GM21528 (cell line): Measurements from ENCODE around the gene SMAP2.
"Not testable (repeated sequence)": the region's sequence is repeated elsewhere in the genome, so short reads cannot be mapped to it uniquely, and the experiment has no call there.

Experiments used
- ATAC-seq: cut with Tn5 transposase; IDR thresholded peaks from one replicate; pipeline ENCODE4 v1.9.1; 2021; ENCODE audit warnings: mild to moderate bottlenecking, moderate library complexity; ENCODE audit not compliant: unreplicated experiment, low FRiP score

The SMAP2 gene

DNA sequence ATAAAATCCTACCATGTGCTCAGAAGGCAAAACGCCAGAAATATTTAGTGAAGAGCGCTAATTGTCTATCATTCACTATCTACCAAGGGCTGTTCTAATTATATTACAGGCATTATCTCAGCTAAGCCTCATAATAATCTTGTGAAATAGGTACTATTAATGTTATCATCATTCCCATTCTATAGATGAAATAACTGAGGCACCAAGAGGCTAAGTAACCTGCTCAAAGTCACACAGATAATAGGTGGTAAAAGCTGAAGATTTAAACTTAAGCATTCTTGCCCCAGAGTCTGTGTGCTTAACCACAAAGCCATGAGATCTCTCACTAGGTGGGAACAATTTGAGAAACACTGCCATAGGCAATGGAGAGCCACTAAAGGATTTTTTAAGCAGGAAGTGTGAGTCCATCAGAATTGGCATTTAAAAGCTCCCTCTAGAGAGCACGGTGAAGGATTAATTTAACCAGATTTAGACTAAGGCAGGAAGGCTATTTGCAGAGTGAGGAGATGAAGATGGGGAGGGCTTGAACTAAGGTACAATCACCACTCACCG, 1.7 kb upstream of the SMAP2 start:
- no peak for ATAC-seq

DNA sequence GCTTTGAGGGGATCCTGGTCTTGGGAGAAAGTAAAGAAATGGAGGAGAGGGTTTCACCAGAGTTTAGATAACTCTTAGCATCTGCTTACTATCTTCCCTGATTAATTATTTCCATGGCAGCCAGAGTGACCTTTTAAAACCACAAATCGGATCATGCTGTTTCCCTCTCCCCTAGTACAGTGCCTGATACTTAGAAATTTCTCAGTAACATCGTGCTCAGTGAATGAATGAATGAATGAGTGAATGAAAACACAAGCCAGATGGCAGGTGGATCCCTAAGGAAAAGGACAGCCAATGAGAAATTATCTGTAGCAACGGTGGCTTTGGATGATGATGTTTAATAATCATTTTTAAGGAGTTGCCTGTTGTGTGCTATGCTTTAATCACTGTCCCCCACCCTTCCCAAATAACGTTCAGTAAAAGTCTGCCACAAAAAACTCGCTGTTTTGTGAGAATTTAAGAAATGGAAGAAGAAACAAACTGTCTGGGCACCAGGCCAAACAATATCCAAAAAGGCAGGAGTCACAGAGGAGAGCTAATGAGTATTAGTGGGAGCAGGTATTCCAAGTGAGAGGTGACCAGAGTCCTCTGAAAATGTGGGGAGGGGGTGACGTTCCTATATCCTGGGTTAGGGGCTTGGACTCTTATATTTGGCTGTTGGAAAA, 737 bp upstream of the SMAP2 start:
- no peak for ATAC-seq

DNA sequence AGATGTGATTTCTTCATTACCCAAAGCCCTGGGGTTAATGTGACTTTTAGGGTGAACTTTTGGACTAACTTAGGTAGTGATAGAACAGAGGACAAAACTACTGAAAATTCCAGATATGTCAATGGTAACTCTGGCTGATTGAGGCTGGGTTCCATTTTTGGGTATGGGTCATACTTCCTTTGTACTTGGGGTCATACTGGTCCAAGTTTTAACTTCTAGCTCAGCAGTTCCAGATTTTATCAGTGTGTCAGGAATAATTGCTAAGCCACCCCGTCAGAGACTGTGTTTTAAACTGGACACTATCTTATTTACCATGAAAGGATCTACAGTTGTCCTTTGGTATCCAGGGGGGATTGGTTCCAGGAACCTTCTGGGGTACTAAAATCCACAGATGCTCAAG, 4.0 kb downstream of the SMAP2 start:
- ATAC-seq: no peak

DNA sequence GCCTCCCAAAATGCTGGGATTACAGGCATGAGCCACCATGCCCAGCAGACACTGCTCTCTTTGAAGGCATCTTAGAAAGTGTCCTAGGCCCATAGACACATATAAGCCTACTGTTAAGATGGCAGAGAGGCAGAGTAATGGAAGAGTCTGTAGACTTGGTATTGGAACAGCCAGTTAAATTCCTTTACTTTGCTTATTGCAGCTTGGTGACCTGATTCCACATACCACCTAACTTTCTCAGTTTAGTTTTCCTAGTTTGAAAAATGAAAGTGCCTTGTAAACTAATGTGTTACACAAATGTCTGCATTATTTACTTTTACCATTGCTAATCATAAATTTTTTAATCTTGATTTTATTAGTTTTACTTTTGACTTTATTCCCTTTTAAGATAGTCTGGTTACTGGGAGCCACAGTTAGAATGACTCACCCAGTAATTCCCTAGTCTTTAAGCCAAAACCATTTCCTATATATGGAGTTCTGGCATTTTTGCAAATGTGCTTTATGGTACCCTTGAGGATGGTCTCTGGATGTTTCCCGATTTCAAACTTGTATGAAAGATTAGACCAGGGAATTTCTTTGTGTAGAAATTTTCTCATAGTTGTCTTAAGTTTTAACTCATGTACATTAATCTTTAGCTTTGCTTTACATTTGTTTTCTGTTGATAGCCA, 6.4 kb downstream of the SMAP2 start:
- ATAC-seq: no peak

DNA sequence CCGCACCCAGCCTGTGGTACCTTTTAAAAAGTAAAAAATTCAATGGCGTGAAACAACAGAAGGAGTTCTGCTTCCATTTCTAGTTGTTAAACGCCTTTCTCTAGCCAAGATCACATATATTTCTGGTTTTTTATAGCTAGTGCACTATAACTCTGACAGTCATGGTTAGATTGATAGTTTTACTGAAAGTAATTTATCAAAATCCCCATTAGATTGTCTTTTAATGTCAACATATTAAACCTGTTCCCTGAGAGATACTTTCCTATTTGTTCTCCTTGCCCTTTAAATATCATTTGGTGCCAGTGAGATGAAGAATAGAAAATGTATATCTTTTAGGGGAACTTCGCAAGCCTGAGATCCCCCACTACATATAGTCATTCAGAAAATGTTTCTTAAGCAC, 7.3 kb downstream of the SMAP2 start:
- ATAC-seq: no peak

DNA sequence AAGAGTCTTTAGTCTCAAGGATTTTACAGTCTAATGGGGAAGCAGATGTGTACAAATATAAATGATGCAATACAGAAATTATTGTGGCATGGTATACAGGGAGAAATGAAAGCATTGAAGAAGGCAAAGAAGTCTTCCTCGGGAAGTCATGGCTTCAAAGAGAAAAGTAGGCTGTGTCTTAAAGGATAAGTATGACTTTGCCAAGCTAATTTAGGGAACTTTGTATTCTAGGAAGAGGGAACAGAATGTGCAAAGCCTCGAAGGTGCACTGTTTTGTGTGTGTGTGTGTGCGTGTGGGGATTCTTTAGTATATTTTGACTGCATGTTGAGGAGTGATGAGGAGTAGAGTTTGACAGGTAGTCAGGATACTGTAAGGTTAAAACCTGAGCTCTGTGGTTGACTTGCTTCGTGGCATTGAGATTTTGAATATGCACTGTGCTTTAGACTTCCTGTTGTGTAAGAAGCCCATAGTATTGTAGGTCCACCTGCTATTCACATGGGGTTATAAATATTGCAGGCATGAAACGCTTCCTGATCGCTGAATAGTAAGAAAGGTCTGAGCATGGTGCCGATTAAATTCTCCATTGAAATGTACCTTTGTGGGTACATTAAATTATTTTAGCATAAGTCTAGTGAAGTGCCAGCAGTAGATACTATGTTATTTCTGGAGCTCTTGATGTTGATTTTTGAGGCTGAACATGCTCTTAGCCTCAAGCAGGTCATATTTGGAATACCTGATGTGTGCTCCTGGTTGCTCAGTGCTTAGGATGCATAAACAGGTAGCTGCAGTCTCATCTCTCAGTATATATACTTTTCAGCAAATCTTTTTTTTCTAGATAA, 8.0 kb downstream of the SMAP2 start:
- no peak for ATAC-seq

DNA sequence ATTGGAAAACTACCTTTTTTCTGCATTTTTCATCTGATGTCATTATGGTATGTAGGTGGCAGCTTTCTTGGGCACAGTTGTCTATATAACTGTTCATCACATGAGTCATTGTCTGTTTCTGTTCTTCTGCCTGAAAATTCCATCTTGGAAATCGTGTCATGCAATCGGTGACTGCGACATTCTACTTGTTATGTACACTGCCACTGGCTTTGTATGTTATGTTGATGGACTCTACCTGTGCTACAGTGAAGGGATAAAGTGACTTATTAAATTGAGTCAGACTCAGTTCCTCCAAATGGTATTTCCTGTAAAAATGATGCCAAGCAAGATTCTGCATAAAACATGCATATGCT, 8.6 kb downstream of the SMAP2 start:
- no peak for ATAC-seq

DNA sequence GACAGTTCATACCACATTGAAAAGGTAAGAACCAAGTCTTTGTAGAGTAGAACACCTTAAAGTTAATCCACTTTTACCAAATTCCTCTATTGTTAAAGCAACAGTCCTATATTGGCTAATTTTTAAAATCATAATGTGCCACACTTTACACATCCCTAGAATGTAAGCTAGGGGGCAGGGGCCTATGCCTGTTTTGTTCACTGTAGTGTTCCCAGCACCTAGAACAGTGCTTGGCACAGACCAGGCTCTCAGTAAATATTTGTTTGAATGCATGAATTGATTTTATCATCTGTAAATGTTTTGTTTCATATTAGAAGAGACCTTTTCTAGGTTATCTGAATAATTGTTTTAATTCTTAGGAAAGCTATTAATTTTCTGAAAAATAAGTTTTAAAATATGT, 9.1 kb downstream of the SMAP2 start:
- no peak for ATAC-seq

DNA sequence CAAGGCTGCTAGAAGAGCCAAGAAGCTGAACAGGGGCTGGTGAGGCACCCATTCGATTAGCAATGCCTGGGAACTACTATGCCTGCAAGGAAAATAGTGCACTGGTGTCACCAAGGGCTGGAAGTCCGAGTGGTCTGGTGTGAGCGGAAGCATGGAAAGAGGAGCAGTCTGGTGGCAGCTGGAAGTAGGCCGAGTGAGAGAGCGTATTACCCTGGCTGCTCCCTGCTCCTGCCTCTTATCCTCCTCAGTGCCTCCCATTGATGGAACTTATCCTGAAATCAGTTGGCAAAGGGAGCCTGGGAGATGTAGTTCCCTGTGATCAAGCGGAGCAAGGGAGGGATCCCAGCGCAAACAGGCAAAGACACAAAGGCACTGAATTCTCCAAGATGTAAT, 9.6 kb downstream of the SMAP2 start:
- no peak for ATAC-seq

DNA sequence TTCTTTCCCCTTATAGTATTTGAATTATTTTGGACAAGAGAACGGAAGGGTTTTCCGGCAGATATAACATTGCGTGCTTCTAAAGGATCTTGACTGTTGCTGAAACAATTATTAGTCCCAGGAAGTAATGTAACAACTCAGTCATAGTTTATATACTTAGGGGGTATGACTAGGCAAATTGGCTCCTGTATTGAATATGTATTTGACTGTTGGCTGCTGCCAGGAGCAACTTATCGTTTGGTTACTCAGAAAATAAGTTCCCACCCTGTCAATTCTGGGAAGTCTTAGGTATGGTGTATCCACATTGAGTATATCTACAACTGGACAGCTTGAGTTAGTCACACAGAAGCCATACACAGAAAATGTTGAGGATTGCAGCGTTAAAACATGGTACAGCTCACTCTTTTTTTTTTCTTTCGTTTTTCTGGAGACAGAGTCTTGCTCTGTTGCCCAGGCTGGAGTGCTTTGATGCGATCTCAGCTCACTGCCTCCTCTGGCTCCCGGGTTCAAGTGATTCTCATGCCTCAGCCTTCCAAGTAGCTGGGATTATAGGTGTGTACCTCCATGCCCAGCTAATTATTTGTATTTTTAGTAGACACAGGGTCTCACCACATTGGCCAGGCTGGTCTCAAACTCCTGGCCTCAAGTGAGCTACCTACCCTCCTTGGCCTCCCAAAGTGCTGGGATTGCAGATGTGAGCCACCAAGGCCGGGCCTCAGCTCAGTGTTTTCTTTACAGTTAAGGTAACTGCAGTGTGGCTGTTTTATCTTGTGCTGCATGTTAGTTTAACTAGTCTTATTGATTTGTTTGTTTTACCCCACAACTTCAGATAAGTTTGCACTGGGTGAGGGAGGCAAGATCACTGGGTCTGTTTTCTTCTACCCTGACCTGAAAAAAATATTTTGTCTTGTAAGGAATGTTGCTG, 10.2 kb downstream of the SMAP2 start:
- no peak for ATAC-seq

DNA sequence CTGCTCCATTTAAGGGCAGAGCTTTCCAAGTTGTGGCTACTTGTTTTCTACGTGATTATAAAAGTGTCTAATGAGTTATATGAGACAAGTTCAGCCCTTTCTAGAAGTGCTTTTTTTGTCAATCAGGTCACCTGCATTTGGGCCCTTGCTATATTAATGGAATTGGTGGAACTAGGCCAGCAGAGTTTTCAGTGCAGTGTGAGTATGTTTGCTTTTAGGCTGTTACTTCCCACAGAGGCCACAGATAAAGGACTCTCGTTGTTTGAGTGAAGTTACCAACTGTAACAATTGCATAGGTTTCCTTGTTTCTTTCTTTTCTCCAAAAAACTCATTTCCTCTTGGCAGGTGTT, 10.9 kb downstream of the SMAP2 start:
- ATAC-seq: no peak

DNA sequence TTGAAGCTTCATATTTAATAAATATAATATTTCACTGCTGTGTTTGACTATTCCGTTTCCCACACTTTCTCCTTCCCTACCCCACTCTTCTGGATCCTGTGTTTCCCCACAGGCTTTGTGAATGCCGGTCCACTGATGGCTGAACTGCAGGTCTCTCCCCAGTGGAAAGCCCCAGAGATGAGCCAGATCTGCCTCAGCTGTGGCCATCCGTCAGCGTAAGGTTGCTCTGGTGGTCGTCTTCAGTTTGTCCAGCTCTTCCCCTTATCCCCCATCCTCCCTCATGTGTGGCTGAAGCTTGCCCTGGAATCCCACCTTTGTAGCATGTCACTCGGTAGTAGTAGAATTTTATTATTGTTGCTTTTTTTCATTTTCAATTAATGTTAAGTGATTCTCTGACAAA, 11.4 kb downstream of the SMAP2 start:
- no peak for ATAC-seq

DNA sequence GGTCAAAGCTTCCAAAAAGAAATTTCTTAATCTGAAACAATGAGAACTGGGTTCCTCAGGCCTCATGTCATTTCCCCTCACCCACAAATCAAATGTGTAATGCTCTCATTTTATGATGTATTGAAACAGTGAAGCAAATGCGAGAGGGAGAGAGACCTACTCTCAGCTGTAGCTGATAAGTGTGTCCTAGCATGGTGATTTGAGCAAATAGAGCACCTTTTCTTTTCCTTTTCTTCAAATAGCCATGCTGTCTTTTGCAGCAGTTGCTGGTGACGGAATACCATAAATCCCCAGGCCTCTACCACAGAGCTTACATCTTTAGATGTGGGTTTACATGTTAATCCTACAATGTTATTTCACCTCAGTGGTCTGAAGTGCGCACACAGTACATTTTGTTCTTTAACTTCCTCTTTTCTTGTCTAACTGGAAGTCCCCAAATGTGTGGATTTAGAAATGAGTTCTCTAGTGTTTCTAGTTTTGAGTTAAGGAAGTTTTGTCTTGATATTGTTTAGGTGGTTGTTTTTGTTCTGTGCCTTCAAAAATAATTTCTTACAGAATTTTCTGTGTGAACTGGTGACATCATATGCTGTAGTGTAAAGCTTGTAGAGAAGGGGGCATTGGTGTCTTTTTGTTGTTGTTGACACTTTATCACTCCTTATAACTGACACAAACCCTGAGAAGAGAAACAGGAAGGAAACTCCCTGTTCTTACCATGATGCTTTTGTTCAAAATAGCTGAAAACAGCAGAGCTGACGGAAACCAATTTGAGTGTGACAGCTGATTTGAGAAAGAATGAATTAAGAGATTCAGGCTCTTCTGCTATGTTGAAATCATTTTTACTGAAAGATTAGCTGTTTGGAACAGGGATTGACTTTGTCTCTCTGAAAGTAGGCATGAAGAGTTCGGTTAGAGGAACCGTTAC, 12.2 kb downstream of the SMAP2 start:
- ATAC-seq: peak; percentile 65

DNA sequence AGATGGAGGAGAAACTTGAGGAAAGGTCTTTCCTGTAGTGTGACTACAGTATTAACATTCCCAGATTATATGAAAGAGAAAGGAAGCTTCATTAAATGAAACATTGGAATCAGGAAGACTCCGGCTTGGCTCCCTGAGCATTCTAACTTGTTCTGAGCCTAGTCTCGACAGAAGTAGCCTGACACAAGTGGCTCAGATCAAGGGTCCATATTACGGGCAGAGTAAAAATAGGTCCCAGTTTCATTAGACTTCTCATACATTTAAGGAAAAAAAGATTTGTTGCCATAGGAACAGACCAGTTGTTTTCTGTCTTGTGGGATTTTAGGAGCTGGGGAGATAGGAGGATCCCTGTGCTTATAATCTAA, 12.8 kb downstream of the SMAP2 start:
- ATAC-seq: no peak

DNA sequence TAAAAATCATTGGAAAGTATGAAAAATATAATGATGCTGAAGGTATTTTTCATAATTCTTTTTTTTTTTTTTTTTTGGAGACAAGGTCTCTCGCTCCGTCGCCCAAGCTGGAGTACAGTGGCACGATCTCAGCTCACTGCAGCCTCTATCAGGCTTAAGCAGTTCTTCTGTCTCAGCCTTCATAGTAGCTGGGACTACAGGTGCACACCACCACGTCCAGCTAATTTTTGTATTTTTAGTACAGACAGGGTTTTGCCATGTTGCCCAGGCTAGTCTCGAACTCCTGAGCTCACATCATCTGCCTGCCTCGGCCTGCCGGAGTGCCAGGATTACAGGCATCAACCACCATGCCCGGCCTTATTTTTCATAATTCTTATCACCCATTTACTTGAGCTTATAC, 13.3 kb downstream of the SMAP2 start:
- ATAC-seq: no peak

DNA sequence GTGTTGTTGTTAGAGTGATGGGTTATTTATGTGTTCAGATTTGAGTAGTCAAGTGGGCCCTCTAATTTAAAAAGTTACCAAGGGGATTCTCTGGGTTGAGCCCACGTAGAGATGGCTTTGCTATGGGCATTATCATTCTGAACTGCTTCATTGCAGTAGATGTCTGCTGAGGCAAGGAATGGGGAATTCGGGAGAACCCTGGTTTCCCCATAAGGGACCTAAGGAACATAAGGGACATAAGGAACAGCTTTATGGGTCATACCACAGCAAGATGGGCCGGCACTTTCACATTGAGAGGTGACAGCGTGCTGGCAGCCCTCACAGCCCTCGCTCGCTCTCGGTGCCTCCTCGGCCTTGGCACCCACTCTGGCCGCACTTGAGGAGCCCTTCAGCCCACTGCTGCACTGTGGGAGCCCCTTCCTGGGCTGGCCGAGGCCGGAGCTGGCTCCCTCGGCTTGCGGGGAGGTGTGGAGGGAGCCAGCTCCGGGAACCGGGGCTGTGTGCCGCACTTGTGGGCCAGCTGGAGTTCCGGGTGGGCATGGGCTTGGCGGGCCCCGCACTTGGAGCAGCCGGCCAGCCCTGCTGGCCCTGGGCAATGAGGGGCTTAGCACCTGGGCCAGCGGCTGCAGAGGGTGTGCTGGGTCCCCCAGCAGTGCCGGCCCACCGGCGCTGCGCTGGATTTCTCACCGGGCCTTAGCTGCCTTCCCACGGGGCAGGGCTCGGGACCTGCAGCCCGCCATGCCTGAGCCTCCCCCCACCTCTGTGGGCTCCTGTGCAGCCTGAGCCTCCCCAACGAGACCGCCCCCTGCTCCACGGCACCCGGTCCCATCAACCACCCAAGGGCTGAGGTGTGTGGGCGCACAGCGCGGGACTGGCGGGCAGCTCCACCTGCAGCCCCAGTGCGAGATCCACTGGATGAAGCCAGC, 14.1 kb downstream of the SMAP2 start:
- ATAC-seq: not testable (repeated sequence)

DNA sequence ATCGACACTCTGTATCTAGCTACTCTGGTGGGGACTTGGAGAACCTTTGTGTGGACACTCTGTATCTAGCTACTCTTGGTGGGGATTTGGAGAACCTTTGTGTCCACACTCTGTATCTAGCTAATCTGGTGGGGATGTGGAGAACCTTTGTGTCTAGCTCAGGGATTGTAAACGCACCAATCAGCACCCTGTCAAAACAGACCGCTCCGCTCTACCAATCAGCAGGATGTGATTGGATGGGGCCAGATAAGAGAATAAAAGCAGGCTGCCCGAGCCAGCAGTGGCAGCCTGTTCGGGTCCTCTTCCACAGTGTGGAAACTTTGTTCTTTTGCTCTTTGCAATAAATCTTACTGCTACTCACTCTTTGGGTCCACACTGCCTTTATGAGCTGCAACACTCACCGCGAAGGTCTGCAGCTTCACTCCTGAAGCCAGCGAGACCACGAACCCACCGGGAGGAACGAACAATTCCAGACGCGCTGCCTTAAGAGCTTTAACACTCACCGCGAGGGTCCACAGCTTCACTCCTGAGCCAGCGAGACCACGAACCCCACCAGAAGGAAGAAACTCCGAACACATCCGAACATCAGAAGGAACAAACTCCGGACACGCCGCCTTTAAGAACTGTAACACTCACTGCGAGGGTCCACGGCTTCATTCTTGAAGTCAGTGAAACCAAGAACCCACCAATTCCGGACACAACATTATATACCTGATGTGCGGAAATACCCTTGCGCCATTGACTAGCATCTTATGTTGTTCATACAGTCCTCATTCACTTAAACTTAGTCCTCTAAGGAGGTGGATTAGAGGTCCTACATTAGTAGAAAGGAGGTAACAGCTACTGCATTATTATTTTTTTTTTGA, 15.2 kb downstream of the SMAP2 start:
- not testable (repeated sequence) for ATAC-seq
